H1 (cell line): ENCODE measurements around the gene RHBDD1. TPM values are rescaled to one million over a fixed set of nuclear protein-coding genes. Genes with fewer than 3 reads are reported as not detected.

Source experiments
- CTBP2 ChIP-seq: IDR thresholded peaks from 2 replicates; pipeline ENCODE4 v1.7.0; 2011; ENCODE audit warnings: borderline replicate concordance, mild to moderate bottlenecking, moderate library complexity, mixed read lengths, low read length; ENCODE audit not compliant: insufficient read depth, insufficient read length
- FOSL1 ChIP-seq: IDR thresholded peaks from 2 replicates; pipeline ENCODE4 v1.6.1; 2011; ENCODE audit warnings: mild to moderate bottlenecking, low read depth, low read length, moderate library complexity; ENCODE audit not compliant: insufficient read depth
- HDAC6 ChIP-seq: IDR thresholded peaks from one replicate; pipeline ENCODE4 v1.7.1; 2012; ENCODE audit warnings: low read depth, mild to moderate bottlenecking, inconsistent platforms, low read length, moderate library complexity
- JUND ChIP-seq: IDR thresholded peaks from 2 replicates; pipeline ENCODE4 v1.6.1; 2011; ENCODE audit warnings: mild to moderate bottlenecking, improper control_type of control experiment, low read length
- KDM5A ChIP-seq: fragments of 200-600 bp; IDR thresholded peaks from 2 replicates; pipeline ENCODE4 v1.7.1; 2012; ENCODE audit warnings: mild to moderate bottlenecking, low read length, inconsistent platforms, mixed read lengths
- POLR2AphosphoS5 ChIP-seq: IDR thresholded peaks from 2 replicates; pipeline ENCODE4 v1.6.1; 2011; ENCODE audit warnings: low read depth, low read length
- SAP30 ChIP-seq: fragments of 300-600 bp; sonication (generic); IDR thresholded peaks from 2 replicates; pipeline ENCODE4 v1.7.1; 2012; ENCODE audit warnings: low read length, moderate library complexity, mild to moderate bottlenecking, inconsistent platforms; ENCODE audit not compliant: insufficient read depth, insufficient replicate concordance
- TCF12 ChIP-seq: IDR thresholded peaks from 2 replicates; pipeline ENCODE4 v1.6.1; 2011; ENCODE audit warnings: low read depth, mild to moderate bottlenecking, low read length
- polyA plus RNA-seq, 7 experiments: library from polyadenylated mRNA; depleted of rRNA in 3 of 7; stranded (reverse) in 5 of 7; unstranded in 2 of 7; fragments of >200 nt in 5 of 7; fragments of 200-250 nt in 2 of 7; gene quantifications; 1 replicate in 5 of 7; 2 replicates in 1 of 7; 4 replicates in 1 of 7; pipeline versions ENCODE4 v1.2.1 to v1.2.3, GENCODE V29; 2011 to 2013; ENCODE audit warnings: missing spikeins in 2 of 7, mixed read lengths in 2 of 7
- total RNA-seq: library from RNA; stranded (reverse); fragmentation: NEBNext Ultra II Directional; extraction: Animal tissue kit (Norgen Biotek cat#: 25700); gene quantifications from 2 replicates; pipeline ENCODE4 v1.2.1, GENCODE V29; 2021

The RHBDD1 gene
- total and polyA plus RNA-seq, 2 of the 8 experiments (the other 6 are each of a cell fraction or from before 2014, with no cell fraction given), result 10.5 to 23.1 TPM

DNA sequence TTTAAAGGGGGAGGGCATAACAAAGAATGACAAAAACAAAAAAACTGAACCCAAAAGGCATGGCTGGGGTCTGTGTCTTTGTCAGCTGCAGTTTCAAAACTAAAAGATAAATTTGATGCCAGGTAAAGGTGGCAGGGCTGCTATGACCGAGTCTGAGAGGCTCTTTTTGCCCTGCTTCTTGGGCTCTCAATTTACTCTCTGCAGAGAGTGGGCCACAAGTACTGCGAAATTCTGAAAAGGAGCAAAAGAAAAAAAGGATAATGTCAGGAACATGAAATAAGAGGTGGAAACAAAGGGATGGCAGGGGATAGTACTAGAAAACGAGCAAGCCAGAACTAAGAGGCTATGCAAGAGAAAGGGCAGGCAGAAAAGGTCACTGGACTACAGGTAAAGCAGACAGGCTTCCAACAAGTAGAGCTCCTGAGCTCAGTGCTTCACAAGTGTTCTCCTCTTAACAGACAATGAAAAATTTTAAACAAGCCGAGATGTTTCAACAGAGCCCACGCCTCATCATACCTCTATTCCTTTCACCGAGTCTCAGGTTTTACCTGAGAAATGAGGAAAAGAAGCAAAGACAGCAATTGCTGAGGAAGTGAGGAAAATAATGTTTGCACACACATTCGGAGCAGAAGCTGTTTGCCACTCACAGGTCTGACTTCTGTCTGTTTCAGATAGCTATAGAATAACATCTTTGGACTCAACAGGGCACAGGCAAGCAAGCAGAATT, 43.5 kb upstream of the RHBDD1 start (continued):
- TF ChIP-seq HDAC6 (no peak), CTBP2 (no peak), TCF12 (no peak), FOSL1 (no peak), KDM5A (no peak), JUND (no peak), POLR2AphosphoS5 (no peak), SAP30 (no peak)
- TF ChIP-seq, all 59 proteins: peak for 0
